Testis (tissue), 2 donors: Measurements from ENCODE around the gene GRM4.

Source experiments
- CTCF ChIP-seq, 3 experiments: fragments of 450-650 bp in 2 of 3; fragments of 200-600 bp in 1 of 3; sonication (generic) in 1 of 3; IDR thresholded peaks; one replicate each; pipeline ENCODE4 v1.5.1; 2016 to 2019; ENCODE audit warnings: antibody characterized with exemption in 3 of 3, mild to moderate bottlenecking in 2 of 3, moderate library complexity in 1 of 3
- POLR2A ChIP-seq: fragments of 450-650 bp; IDR thresholded peaks from one replicate; pipeline ENCODE4 v1.6.1; 2017; ENCODE audit warnings: antibody characterized with exemption, mild to moderate bottlenecking, moderate library complexity

- no peak for TF ChIP-seq CTCF (IDR thresholded peaks at IDR 0.05)
- no peak for TF ChIP-seq POLR2A
Measured at GRCh38 chr6:34094474-34095135, 51.3 kb downstream of the GRM4 start.
